Measurements from ENCODE around the gene GJB5. TPM values are rescaled to one million over a fixed set of nuclear protein-coding genes. Genes with fewer than 3 reads are reported as not detected.

Gene GJB5
- total RNA-seq, 6 donors from 2014 or later: 0.17 to 0.89 (median 0.30) TPM; not detected in 3

DNA sequence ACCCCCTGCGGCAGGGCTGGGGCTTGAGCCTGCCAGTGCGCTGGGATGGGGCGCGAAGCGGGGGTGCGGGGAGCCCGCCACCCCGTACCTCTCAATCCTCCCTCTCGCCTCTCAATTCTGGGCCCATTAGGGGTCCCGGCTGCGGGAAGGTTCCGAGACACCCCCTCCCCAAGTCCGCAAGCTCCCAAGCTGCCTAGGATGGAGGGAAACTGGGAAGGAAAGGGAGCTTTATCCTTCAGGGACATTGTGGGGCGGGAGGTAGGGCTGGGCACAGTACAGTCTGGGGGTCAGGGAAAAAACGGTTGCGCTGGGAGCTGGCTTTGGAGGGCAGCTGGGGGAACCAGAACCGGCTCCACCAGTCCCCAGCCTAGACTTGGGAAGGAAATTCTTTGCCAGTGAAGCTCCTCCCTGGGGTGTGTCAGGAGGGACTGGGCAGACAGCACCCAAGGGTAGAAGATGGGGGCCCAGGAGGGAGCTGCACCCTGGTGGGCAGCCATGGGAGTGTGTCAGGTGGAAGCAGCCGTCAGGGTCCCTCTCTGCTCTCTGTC, 27.1 kb downstream of the GJB5 start:
- Histone ChIP-seq H3K27ac (peak overlapping the region in 1 of 4 donors; percentile 34), H3K9me3 (no peaks in the 10 kb centered on the region), H3K36me3 (no peaks in the 10 kb centered on the region), H3K27me3 (peaks cover 0 to 18% (median 7%) of the 10 kb centered on the region in 4 donors), H3K4me1 (peaks cover 12 to 22% (median 17%) of the 10 kb centered on the region in 4 donors), H3K4me3 (peak overlapping the region in 3 of 4 donors; percentile 23 to 45 (median 45))
- ATAC-seq (ENCODE audit: low FRiP score in 2 of 2) (no peak), DNase-seq (no peak)
- no peak for TF ChIP-seq EP300 (IDR thresholded peaks at IDR 0.05)
- no peak for TF ChIP-seq POLR2AphosphoS5 (IDR thresholded peaks at IDR 0.05)
- no peak for TF ChIP-seq POLR2A (IDR thresholded peaks at IDR 0.05)
- TF ChIP-seq CTCF (IDR thresholded peaks at IDR 0.05): no peak
- WGBS, 2 donors: 6 to 17% methylated on average over 2 to 18 of the region's 18 CpGs

GRCh38 chr1:34784751-34785221, 29.9 kb downstream of the GJB5 start:
- H3K4me3 ChIP-seq: no peak overlapping the region
- H3K9me3 ChIP-seq: no peaks in the 10 kb centered on the region
- TF ChIP-seq POLR2AphosphoS5 (IDR thresholded peaks at IDR 0.05) (no peak), EP300 (IDR thresholded peaks at IDR 0.05) (no peak), POLR2A (IDR thresholded peaks at IDR 0.05) (no peak), CTCF (IDR thresholded peaks at IDR 0.05) (no peak)
- ATAC-seq (ENCODE audit: low FRiP score in 2 of 2) (no peak), DNase-seq (peak in 1 of 2 donors; percentile 66)
- H3K27me3 ChIP-seq: peaks cover 0 to 18% (median 7%) of the 10 kb centered on the region in 4 donors
- no peak overlapping the region for H3K27ac ChIP-seq
- H3K4me1 ChIP-seq: peaks cover 12 to 25% (median 24%) of the 10 kb centered on the region in 4 donors
- no peaks in the 10 kb centered on the region for H3K36me3 ChIP-seq
- WGBS, 2 donors: 85 to 92% methylated on average over 28 of the region's 28 CpGs

- Histone ChIP-seq H3K27me3 (peaks cover 0 to 18% (median 7%) of the 10 kb centered on the region in 4 donors), H3K4me1 (peaks cover 12 to 25% (median 24%) of the 10 kb centered on the region in 4 donors), H3K9me3 (no peaks in the 10 kb centered on the region), H3K27ac (no peak overlapping the region), H3K36me3 (no peaks in the 10 kb centered on the region), H3K4me3 (no peak overlapping the region)
- 84 to 91% methylated on average over 17 to 22 of the region's 22 CpGs for WGBS, 2 donors
- DNase-seq: no peak
- ATAC-seq (ENCODE audit: low FRiP score in 2 of 2): no peak
- TF ChIP-seq POLR2A (IDR thresholded peaks at IDR 0.05): no peak
- TF ChIP-seq EP300 (IDR thresholded peaks at IDR 0.05): no peak
- no peak for TF ChIP-seq CTCF (IDR thresholded peaks at IDR 0.05)
Measured at GRCh38 chr1:34785231-34785874, 30.5 kb downstream of the GJB5 start.

DNA sequence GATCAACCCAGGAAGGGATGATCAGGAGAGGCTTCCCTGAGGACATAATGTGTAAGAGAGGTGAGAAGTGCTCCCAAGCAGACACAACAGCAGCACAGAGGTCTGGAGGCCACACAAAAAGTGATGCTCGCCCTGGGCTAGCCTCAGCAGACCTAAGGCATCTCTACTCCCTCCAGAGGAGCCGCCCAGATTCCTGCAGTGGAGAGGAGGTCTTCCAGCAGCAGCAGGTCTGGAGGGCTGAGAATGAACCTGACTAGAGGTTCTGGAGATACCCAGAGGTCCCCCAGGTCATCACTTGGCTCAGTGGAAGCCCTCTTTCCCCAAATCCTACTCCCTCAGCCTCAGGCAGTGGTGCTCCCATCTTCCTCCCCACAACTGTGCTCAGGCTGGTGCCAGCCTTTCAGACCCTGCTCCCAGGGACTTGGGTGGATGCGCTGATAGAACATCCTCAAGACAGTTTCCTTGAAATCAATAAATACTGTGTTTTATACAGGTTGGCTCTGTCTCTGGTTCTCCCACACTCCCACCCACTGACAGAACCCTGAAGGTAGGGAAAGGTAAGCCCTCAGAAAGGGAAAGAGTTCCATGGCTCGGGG, 31.1 kb downstream of the GJB5 start:
- Histone ChIP-seq H3K27me3 (peaks cover 0 to 18% (median 7%) of the 10 kb centered on the region in 4 donors), H3K9me3 (no peaks in the 10 kb centered on the region), H3K27ac (no peak overlapping the region), H3K36me3 (no peaks in the 10 kb centered on the region), H3K4me1 (peaks cover 11 to 23% (median 21%) of the 10 kb centered on the region in 4 donors), H3K4me3 (no peak overlapping the region)
- WGBS, 2 donors: 64 to 66% methylated on average over 4 of the region's 4 CpGs
- TF ChIP-seq POLR2AphosphoS5 (IDR thresholded peaks at IDR 0.05) (no peak), POLR2A (IDR thresholded peaks at IDR 0.05) (no peak)
- ATAC-seq (ENCODE audit: low FRiP score in 2 of 2) (no peak), DNase-seq (no peak)
